ENCODE results near the gene RGS19.

The RGS19 gene

GRCh38 chr20:64036346-64037198 is 42.7 kb downstream of the RGS19 start:
- peak overlapping the region; percentile 24 for H3K9ac ChIP-seq (ENCODE audit: low read length)
- peaks cover 31% of the 10 kb centered on the region for H3K4me1 ChIP-seq (ENCODE audit: control insufficient read depth, insufficient read depth, low read length)
- peaks cover 30% of the 10 kb centered on the region for H3K36me3 ChIP-seq (ENCODE audit: control insufficient read depth, insufficient read depth, low read length)
- peak overlapping the region; percentile 13; the same call in 1 of the 2 replicates for H3K27ac ChIP-seq (ENCODE audit: low read depth, low read length)
- H3K4me3 ChIP-seq (ENCODE audit: low read depth, low read length), result no peak overlapping the region; the same call in 1 of the 2 replicates
- H3K9me3 ChIP-seq (ENCODE audit: control insufficient read depth, insufficient read depth, low read depth, low read length), result no peaks in the 10 kb centered on the region
- H3K27me3 ChIP-seq (ENCODE audit: control insufficient read depth, insufficient read depth, low read length), result peaks cover 47% of the 10 kb centered on the region

GRCh38 chr20:64035933-64036345 is 43.4 kb downstream of the RGS19 start, which contains the start of gene C20orf204:
TSS of gene C20orf204 (plus strand) at chr20:64036182. CDS start at chr20:64036324, 142 bp downstream.
- H3K27me3 ChIP-seq (ENCODE audit: control insufficient read depth, insufficient read depth, low read length), result peaks cover 41% of the 10 kb centered on the region
- peaks cover 26% of the 10 kb centered on the region for H3K4me1 ChIP-seq (ENCODE audit: control insufficient read depth, insufficient read depth, low read length)
- peak within 1 kb of the TSS; percentile 13; the same call in 1 of the 2 replicates for H3K27ac ChIP-seq (ENCODE audit: low read depth, low read length)
- no peak within 1 kb of the TSS; the same call in 1 of the 2 replicates for H3K4me3 ChIP-seq (ENCODE audit: low read depth, low read length)
- peaks cover 34% of the 10 kb centered on the region for H3K36me3 ChIP-seq (ENCODE audit: control insufficient read depth, insufficient read depth, low read length)
- no peaks in the 10 kb centered on the region for H3K9me3 ChIP-seq (ENCODE audit: control insufficient read depth, insufficient read depth, low read depth, low read length)
- H3K9ac ChIP-seq (ENCODE audit: low read length), result peak within 1 kb of the TSS; percentile 24

GRCh38 chr20:64035066-64035932 is 44.0 kb downstream of the RGS19 start:
- no peaks in the 10 kb centered on the region for H3K9me3 ChIP-seq (ENCODE audit: control insufficient read depth, insufficient read depth, low read depth, low read length)
- no peak overlapping the region for H3K4me3 ChIP-seq (ENCODE audit: low read depth, low read length)
- H3K27me3 ChIP-seq (ENCODE audit: control insufficient read depth, insufficient read depth, low read length), result peaks cover 34% of the 10 kb centered on the region
- peak overlapping the region; percentile 13; the same call in 1 of the 2 replicates for H3K27ac ChIP-seq (ENCODE audit: low read depth, low read length)
- peaks cover 40% of the 10 kb centered on the region for H3K36me3 ChIP-seq (ENCODE audit: control insufficient read depth, insufficient read depth, low read length)
- no peak overlapping the region for H3K9ac ChIP-seq (ENCODE audit: low read length)
- H3K4me1 ChIP-seq (ENCODE audit: control insufficient read depth, insufficient read depth, low read length), result peaks cover 26% of the 10 kb centered on the region

GRCh38 chr20:64033981-64034493 is 45.3 kb downstream of the RGS19 start:
- no peak overlapping the region for H3K4me3 ChIP-seq (ENCODE audit: low read depth, low read length)
- H3K36me3 ChIP-seq (ENCODE audit: control insufficient read depth, insufficient read depth, low read length), result peaks cover 53% of the 10 kb centered on the region
- no peak overlapping the region for H3K27ac ChIP-seq (ENCODE audit: low read depth, low read length)
- H3K4me1 ChIP-seq (ENCODE audit: control insufficient read depth, insufficient read depth, low read length), result peaks cover 26% of the 10 kb centered on the region
- H3K27me3 ChIP-seq (ENCODE audit: control insufficient read depth, insufficient read depth, low read length), result peaks cover 22% of the 10 kb centered on the region
- no peak overlapping the region for H3K9ac ChIP-seq (ENCODE audit: low read length)
- H3K9me3 ChIP-seq (ENCODE audit: control insufficient read depth, insufficient read depth, low read depth, low read length), result no peaks in the 10 kb centered on the region

- no peak overlapping the region for H3K9ac ChIP-seq (ENCODE audit: low read length)
- peaks cover 26% of the 10 kb centered on the region for H3K4me1 ChIP-seq (ENCODE audit: control insufficient read depth, insufficient read depth, low read length)
- no peak overlapping the region for H3K27ac ChIP-seq (ENCODE audit: low read depth, low read length)
- H3K27me3 ChIP-seq (ENCODE audit: control insufficient read depth, insufficient read depth, low read length), result peaks cover 12% of the 10 kb centered on the region
- peaks cover 63% of the 10 kb centered on the region for H3K36me3 ChIP-seq (ENCODE audit: control insufficient read depth, insufficient read depth, low read length)
- H3K9me3 ChIP-seq (ENCODE audit: control insufficient read depth, insufficient read depth, low read depth, low read length), result no peaks in the 10 kb centered on the region
- H3K4me3 ChIP-seq (ENCODE audit: low read depth, low read length), result no peak overlapping the region
Measured at GRCh38 chr20:64032706-64033624, 46.4 kb downstream of the RGS19 start.

- H3K9ac ChIP-seq (ENCODE audit: low read length), result no peak overlapping the region
- no peak overlapping the region for H3K4me3 ChIP-seq (ENCODE audit: low read depth, low read length)
- peaks cover 74% of the 10 kb centered on the region for H3K36me3 ChIP-seq (ENCODE audit: control insufficient read depth, insufficient read depth, low read length)
- peaks cover 19% of the 10 kb centered on the region for H3K4me1 ChIP-seq (ENCODE audit: control insufficient read depth, insufficient read depth, low read length)
- no peak overlapping the region for H3K27ac ChIP-seq (ENCODE audit: low read depth, low read length)
- H3K27me3 ChIP-seq (ENCODE audit: control insufficient read depth, insufficient read depth, low read length), result peaks cover 1% of the 10 kb centered on the region; the same call in 1 of the 2 replicates
- no peaks in the 10 kb centered on the region for H3K9me3 ChIP-seq (ENCODE audit: control insufficient read depth, insufficient read depth, low read depth, low read length)
Measured at GRCh38 chr20:64031822-64032314, 47.5 kb downstream of the RGS19 start.

- Histone ChIP-seq H3K27me3 (ENCODE audit: control insufficient read depth, insufficient read depth, low read length) (no peaks in the 10 kb centered on the region), H3K9me3 (ENCODE audit: control insufficient read depth, insufficient read depth, low read depth, low read length) (no peaks in the 10 kb centered on the region), H3K4me1 (ENCODE audit: control insufficient read depth, insufficient read depth, low read length) (peaks cover 6% of the 10 kb centered on the region), H3K36me3 (ENCODE audit: control insufficient read depth, insufficient read depth, low read length) (peaks cover 87% of the 10 kb centered on the region), H3K4me3 (ENCODE audit: low read depth, low read length) (no peak overlapping the region), H3K27ac (ENCODE audit: low read depth, low read length) (no peak overlapping the region), H3K9ac (ENCODE audit: low read length) (no peak overlapping the region)
Measured at GRCh38 chr20:64030371-64031134, 48.8 kb downstream of the RGS19 start.

GRCh38 chr20:64029293-64030117 is 49.8 kb downstream of the RGS19 start:
- Histone ChIP-seq H3K27me3 (ENCODE audit: control insufficient read depth, insufficient read depth, low read length) (no peaks in the 10 kb centered on the region), H3K4me3 (ENCODE audit: low read depth, low read length) (no peak overlapping the region), H3K36me3 (ENCODE audit: control insufficient read depth, insufficient read depth, low read length) (peaks cover 92% of the 10 kb centered on the region), H3K4me1 (ENCODE audit: control insufficient read depth, insufficient read depth, low read length) (no peaks in the 10 kb centered on the region), H3K9ac (ENCODE audit: low read length) (no peak overlapping the region), H3K27ac (ENCODE audit: low read depth, low read length) (no peak overlapping the region), H3K9me3 (ENCODE audit: control insufficient read depth, insufficient read depth, low read depth, low read length) (no peaks in the 10 kb centered on the region)

GRCh38 chr20:64027981-64028685 is 51.2 kb downstream of the RGS19 start:
- Histone ChIP-seq H3K36me3 (ENCODE audit: control insufficient read depth, insufficient read depth, low read length) (peaks cover 96% of the 10 kb centered on the region), H3K4me3 (ENCODE audit: low read depth, low read length) (no peak overlapping the region), H3K9ac (ENCODE audit: low read length) (no peak overlapping the region), H3K9me3 (ENCODE audit: control insufficient read depth, insufficient read depth, low read depth, low read length) (no peaks in the 10 kb centered on the region), H3K27ac (ENCODE audit: low read depth, low read length) (no peak overlapping the region), H3K4me1 (ENCODE audit: control insufficient read depth, insufficient read depth, low read length) (no peaks in the 10 kb centered on the region), H3K27me3 (ENCODE audit: control insufficient read depth, insufficient read depth, low read length) (no peaks in the 10 kb centered on the region)
